ENCODE results near the gene CTSV.
"Not testable (repeated sequence)": the region's sequence is repeated elsewhere in the genome, so short reads cannot be mapped to it uniquely, and the experiment has no call there.

The CTSV gene

DNA sequence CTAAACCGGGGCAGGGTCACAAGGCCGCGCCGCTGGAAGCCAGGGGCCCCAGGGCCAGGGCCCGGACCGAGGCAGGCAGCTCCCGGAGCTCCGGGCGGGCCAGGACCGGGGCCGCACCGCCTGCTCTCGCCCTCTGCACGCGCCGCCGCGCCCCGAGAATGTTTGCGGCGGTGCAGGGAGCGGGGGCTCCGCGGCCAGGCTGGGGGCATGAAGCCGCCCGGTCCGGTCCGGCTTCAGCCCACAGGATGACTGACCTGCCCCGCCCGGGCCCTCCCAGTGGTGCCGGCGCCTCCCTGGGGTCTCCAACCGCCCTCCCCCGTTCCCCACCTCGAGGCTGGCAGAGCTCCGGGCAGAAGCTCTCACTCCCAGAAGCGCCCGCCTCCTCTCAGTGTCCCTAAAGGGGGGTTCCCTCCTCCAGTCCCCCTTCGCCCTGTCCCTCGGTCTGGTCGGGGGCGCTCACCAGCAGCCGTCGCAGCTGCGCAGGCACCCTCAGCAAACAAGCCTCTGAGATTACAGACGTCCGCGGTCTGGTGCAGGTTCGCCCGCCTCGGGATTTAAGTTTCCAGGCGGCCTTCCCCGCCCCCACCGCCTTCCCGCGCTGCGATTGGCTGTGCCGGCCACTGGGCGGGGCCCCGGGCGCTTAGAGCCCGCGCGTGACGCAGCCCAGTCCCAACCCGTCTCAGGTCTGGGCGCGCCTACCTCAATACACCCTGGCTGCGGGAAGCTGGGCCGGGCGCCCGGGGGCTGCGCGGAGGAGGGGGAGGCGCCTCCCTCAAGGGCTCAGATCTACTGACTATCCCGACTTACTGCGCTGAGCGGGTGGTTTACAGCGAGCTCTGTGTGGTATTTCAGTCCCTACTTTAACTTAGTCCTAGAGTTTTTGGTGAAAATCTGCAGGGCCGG lies at the start of gene CTSV:
TSS of gene CTSV (minus strand) at position 532 of the 903 bp plus-strand sequence. CDS start 1,099 bp downstream, outside the sequence.
- peak; percentile 68 for DNase-seq

DNA sequence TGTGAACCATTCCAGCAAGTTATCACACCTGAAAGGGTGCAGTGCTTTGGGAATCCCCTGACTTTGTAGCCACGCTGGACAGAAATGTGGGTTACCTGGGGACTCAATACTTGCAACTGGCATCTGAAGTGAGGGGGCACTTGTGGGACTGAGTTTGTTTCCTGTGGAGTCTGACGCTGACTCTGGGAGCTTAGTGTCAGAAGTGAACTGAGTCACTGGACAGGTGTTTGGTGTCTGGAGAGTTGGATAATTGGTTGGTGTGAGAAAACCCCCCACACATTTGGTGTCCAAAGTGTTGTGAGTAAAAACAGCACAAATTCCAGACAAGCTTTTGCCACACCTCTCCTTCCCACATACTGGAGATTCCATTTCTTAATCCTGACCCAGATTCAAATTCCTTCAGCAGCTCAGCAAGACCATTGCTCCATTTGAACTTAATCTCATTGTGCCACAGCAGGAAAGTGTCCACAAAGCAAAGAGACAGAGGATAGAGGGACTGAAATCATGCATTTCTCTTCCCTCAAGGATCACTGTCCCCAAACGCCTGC lies 48.8 kb upstream of the CTSV start:
- not testable (repeated sequence) for DNase-seq

DNA sequence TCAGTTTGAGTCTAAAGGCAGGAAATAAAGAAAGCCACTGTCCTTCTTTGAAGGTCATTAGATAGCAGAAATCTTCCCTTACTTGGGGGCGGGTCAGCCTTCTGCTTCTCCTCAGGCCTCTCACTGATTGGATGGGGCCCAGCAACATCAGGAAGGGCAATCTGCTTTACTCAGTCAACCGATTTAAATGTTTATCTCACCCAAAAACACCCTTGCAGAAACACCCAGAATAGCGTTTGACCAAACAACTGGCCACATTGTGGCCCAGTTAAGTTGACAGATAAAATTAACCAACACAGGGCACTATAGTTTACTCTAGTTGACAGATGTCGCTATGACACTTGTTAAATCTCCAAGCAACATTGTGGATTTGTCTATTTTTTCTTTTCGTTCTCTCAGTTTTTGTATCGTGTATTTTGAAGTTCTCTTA lies 45.6 kb upstream of the CTSV start:
- DNase-seq = not testable (repeated sequence)

DNA sequence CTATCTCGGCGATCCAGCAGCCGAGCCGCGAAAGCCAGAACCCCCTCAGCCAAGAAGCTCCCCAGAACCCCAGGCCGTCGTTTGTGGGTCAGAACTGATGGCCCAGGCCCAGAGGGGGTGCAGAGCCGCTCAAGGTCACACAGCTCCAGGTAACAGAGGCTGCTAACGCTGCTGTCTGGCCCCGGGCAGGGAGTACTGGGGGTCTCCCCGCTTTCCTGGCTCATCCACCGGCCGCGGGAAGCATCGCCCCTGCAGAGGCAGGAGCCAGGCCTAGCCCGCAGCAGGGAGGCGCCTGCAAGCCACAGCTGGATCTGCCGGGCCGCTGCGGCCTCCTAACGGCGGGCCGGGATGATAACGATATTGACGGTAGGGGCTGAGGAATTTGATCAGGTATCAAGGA lies 39.4 kb upstream of the CTSV start:
- DNase-seq = no peak

- no peak for DNase-seq
These were observed 38.7 kb upstream of the CTSV start for GRCh38 chr9:97077452-97078295.

DNA sequence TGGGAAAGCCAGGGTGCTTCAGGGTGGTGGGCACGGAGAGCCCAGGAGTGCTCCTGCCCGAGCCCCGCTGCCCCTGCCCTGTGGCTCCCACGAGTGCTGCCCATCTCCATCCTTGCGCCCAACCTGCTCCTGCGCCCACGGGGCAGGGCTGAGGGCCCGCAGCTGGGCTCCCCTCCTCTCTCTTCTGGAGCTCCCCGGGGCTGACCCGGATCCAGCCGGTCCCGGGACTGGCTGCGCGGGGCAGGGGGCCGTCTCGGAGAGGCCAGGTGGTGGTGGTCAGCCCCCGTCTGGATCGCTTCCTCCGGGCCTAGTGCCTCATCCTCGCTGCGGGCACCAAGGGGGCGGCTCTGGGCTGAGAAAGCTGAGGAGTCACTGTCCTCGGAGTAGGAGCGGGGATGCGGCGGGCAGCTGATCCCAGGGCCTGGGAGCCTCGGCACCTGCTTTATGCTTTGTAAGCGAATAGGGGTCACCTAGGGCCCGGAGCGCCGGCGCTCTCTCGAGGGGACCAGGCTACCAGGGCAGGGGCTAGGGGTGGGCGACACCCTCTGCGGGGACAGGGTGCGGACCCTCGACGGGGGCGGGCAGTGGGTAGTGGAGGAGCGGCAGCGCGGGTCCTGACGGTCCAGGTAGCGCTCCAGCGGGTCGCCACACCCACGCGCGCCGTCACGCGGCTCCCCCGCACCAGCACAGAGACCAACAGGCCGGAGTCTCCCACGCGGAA lies 37.9 kb upstream of the CTSV start:
- DNase-seq = not testable (repeated sequence)

DNA sequence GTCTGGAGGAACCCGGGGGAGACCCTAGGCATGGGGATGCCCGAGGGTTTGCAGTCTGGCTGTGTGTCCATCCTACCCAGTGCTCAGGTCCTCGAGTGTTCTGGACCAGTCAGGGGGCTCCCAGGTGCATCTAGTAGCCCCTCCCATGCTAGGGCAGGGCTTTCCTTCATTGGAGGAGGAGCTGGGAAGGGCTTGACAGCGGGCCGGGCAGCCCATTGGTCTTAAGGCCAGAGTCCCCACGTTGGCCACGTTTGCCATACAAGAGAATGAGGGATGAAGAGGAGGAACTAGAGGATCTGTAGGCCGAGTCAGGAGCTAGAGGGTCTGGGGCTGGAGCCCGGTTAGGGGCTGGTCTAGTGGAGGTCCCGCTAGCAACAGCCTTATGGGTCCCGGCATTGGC lies 37.3 kb upstream of the CTSV start:
- DNase-seq = no peak

DNA sequence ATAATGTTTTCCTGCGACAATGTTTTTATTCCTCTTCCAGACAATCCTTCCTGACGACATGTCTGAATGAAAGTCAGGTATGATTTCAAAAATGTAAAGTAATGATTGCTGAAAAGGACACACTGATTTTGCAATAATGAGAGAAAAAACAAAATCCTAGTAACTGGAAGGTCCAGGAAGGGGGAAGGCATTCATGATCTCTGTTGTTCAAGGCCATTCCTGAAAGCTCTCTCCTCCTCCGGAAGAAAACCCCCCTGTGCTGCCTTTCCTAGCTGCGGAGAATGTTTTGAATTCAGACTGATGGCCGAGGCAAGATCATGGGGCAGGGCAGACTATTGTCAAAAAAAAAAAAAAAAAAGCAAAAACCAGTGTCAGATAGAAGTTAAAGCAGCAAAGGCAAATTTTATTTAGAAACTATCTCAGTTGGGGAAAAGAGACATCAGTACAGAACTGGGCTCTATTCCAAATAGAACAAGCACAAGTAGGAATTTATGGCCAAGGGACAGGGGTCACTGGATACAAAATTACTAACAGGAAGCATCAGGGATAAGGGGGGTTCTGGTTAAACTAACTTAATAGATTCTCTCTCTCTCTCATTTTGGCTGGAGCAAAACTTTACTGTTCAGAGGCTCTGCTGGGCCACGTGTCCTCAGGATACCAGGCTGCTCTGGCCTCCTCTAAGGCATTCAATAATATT lies 36.5 kb upstream of the CTSV start:
- no peak for DNase-seq

DNA sequence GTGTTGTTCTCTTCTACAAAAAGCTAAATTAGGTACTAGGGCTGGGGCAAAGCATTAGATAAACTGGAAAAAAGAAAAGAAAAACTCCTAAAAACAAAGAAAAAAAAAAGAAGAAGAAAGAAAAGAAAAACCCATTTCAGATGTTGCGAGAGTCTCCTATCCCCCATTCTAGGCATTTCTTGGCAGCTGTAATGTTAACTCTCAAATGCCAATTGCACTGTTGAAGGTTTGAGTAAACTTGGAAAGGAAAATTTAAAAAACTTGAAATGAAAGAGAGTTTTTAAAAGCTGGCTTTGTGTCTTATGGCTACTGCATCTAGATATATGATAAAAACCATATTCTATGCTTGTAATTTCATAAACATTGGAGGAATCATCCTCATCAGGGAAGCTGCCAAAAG lies 34.6 kb upstream of the CTSV start:
- DNase-seq = no peak

- no peak for DNase-seq
These were observed 33.4 kb upstream of the CTSV start for GRCh38 chr9:97072285-97072776.

- DNase-seq = not testable (repeated sequence)
These were observed 31.4 kb upstream of the CTSV start for GRCh38 chr9:97070325-97070724.

- DNase-seq = no peak
These were observed 28.5 kb upstream of the CTSV start for GRCh38 chr9:97067490-97067889.

GRCh38 chr9:97064176-97064575 lies 25.2 kb upstream of the CTSV start:
- DNase-seq = no peak

DNA sequence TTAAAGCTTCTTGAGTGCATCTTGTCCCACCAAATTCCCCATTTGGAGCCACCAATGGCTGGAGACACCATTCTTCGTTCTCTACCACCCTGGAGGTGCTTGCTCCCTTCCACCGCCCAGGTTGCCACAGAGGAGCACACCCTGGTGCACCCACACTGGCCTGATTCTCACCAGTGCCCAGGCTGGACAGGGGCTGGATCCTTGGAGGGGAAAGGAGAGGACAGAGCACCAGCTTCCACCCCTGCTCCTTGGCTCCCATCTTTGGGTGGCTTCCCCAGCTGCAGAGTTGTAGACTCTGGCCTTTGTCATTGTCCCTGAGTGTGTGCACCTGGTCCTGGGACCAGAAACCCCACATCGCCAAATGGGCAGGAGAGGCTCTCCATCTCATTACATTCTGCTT lies 21.9 kb upstream of the CTSV start:
- DNase-seq = no peak

DNA sequence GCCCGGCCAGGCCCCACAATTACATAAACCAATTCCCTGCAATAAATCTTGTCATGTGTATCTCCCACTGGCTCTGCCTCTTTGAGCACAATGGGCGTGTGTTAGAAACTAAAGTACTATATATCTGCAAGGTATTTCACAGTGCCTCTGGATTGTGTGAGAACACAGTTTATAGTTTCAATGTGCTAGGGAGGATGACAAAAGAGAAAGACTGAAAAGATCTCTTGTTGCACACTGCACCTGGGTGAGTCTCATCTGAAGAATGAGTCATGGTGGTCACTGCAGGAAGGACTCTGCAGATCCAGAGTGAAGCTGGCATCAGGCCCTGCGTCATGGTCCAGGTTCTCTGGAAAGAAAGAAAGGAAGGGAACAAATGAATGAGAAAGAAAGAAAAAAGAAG lies 20.7 kb upstream of the CTSV start:
- DNase-seq = no peak

- no peak for DNase-seq
These were observed 18.7 kb upstream of the CTSV start for GRCh38 chr9:97057651-97058050.

GRCh38 chr9:97055891-97056290 lies 16.9 kb upstream of the CTSV start:
- not testable (repeated sequence) for DNase-seq

DNA sequence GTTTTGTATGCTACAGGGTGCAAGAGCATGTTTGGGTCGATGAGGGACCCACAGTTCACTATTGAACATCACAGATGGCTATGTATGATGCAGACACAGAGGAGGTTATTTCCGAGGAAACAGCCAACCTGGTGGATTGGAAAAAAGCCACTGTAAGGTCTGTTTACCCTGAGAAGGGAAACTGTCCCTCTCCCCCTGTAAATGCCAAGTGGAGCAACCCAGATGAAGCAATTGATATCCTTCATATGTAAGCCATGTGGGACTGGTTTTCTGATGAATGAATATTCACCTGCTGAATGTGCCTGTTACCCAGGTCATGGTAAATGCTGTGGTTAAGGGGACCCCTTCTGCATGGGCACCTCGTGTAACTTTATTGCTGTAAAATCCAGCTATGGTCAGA lies 14.8 kb upstream of the CTSV start:
- no peak for DNase-seq

DNA sequence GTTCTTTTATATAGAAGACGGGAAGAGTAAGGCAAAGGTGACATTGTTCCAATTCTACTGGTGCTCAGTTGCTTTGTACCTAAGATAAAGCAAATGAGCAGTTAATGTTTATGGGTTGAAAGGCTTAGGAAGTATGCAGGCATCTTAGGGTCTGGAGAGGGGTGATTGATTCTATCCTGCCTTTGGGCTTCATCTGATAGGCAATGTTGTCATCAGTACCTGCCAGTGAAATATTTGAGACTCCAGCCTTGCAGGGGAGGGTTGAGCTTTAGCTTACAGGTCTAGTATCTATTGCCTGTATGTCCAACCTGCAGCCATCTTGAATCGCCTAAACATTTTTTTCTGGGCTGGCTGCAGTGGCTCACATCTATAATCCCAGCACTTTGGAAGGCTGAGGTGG lies 13.8 kb upstream of the CTSV start:
- DNase-seq = no peak

DNA sequence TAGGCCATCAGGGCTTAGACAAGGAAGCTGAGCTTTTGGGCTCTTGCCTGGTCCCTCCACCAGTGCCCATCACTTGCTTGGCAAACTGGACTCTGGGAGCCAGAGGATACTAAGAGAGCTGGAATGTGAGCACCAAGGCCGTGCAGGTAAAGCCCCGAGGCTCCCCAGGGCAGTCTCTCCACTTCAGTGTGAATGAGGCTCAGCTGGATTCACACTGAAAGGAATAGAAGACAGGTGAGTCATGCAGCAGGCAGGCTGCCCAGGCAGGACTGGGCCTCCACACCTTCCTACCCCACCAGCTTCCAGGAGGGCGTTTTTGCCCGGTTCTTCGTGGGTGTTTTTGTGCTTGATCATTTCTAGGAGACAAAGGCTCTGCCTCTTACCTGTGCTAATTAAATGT lies 7.3 kb upstream of the CTSV start:
- no peak for DNase-seq

- DNase-seq = no peak
These were observed 6.4 kb upstream of the CTSV start for GRCh38 chr9:97045300-97045699.

DNA sequence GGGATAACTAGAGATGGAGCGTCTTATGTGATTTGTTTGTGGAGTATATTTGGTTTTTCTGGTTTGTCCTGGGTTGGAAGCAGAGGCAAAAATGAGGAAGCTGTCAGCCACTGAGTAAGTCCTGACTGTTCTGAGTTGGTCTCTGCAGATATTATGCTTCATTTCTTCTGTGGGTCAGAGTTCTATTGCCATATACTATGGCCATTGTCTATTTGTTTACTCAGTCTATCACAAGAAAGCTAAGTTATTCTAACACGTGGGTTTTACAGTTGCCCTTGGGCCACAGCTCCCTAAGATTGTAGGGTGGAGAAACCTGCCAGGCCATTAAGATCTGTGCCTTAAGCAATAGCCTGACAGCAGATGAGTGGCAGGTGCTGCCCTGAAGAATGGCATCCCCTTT lies 3.0 kb upstream of the CTSV start:
- DNase-seq = no peak
